PC-9 (cell line): Measurements from ENCODE around the gene MYPN. TPM values are rescaled to one million over a fixed set of nuclear protein-coding genes. Genes with fewer than 3 reads are reported as not detected.
A peak's percentile ranks its signal among the peaks of the same experiment; 100 is the strongest.

Experiments
- BruUV-seq: library from RNA; stranded (reverse); fragments of 400-500 nt; replicated peaks from 2 replicates; lab custom pipeline; 2021; lab: Mats Ljungman, UMichigan
- CTCF ChIA-PET: fragments of 300-600 bp; sonication (Branson Sonifier 250); formaldehyde crosslinking; loops from one replicate; lab custom pipeline; 2022; ENCODE audit warnings: antibody characterized with exemption; lab: Charles Lee
- POLR2A ChIA-PET: fragments of 300-600 bp; sonication (Branson Sonifier 250); formaldehyde crosslinking; loops from one replicate; lab custom pipeline; 2022; ENCODE audit warnings: antibody characterized with exemption; ENCODE audit not compliant: unreplicated experiment; lab: Charles Lee
- DNase-seq, 2 experiments: peaks; one replicate each; pipeline versions ENCODE4 v3.0.0 to v3.0.0-alpha.2; 2015 to 2022; ENCODE audit warnings: mixed read lengths in 1 of 2
- H2AFZ ChIP-seq: fragments of 200-600 bp; sonication (generic); 2 replicates; pipeline ENCODE4 v1.8.1; 2017; ENCODE audit warnings: antibody characterized with exemption
- H3F3A ChIP-seq: fragments of 200-600 bp; sonication (generic); 2 replicates; pipeline ENCODE4 v1.8.1; 2017; ENCODE audit warnings: antibody characterized with exemption, mild to moderate bottlenecking, low read depth; ENCODE audit not compliant: insufficient read depth
- H3K27ac ChIP-seq: fragments of 200-600 bp; sonication (generic); 2 replicates; pipeline ENCODE4 v1.6.1; 2016; ENCODE audit warnings: mixed run types
- H3K27me3 ChIP-seq: fragments of 200-600 bp; sonication (generic); 2 replicates; pipeline ENCODE4 v1.6.1; 2016; ENCODE audit warnings: low read depth, mixed run types; ENCODE audit not compliant: insufficient read depth
- H3K36me3 ChIP-seq: fragments of 200-600 bp; sonication (generic); 2 replicates; pipeline ENCODE4 v1.6.1; 2016; ENCODE audit warnings: low read depth, mixed run types
- H3K4me1 ChIP-seq: fragments of 200-600 bp; sonication (generic); replicated peaks from 2 replicates; pipeline ENCODE4 v1.6.1; 2016; ENCODE audit warnings: mixed run types; ENCODE audit not compliant: insufficient read depth
- H3K4me2 ChIP-seq: fragments of 200-600 bp; sonication (generic); 2 replicates; pipeline ENCODE4 v1.6.1; 2017; ENCODE audit warnings: mixed run types
- H3K4me3 ChIP-seq: fragments of 200-600 bp; sonication (generic); 2 replicates; pipeline ENCODE4 v1.6.1; 2016; ENCODE audit warnings: mixed run types
- H3K79me2 ChIP-seq: fragments of 200-600 bp; sonication (generic); 2 replicates; pipeline ENCODE4 v1.6.1; 2017; ENCODE audit warnings: low read depth, mixed run types
- H3K9me2 ChIP-seq: fragments of 200-600 bp; sonication (generic); 2 replicates; pipeline ENCODE4 v1.8.1; 2017; ENCODE audit warnings: mild to moderate bottlenecking; ENCODE audit not compliant: insufficient read depth
- H3K9me3 ChIP-seq: fragments of 200-600 bp; sonication (generic); 2 replicates; pipeline ENCODE4 v1.8.1; 2016; ENCODE audit warnings: low read depth; ENCODE audit not compliant: insufficient read depth
- H4K20me1 ChIP-seq: fragments of 200-600 bp; sonication (generic); 2 replicates; pipeline ENCODE4 v1.8.1; 2017; ENCODE audit not compliant: insufficient read depth
- CTCF ChIP-seq: fragments of 200-600 bp; sonication (generic); conservative IDR thresholded peaks from 2 replicates; pipeline ENCODE4 v1.6.1; 2017; ENCODE audit warnings: mixed run types, antibody characterized with exemption, mild to moderate bottlenecking, moderate library complexity
- EZH2 ChIP-seq: fragments of 200-600 bp; sonication (generic); IDR thresholded peaks from 2 replicates; pipeline ENCODE4 v1.8.0; 2017; ENCODE audit warnings: antibody characterized with exemption, low read depth
- intact Hi-C: fragments of 100-400 bp; cut with micrococcal nuclease; formaldehyde crosslinking; loops from one replicate; pipeline ENCODE4 v1.10.0; 2022; ENCODE audit not compliant: unreplicated experiment
- total RNA-seq: library from RNA; stranded (reverse); gene quantifications from 2 replicates; pipeline ENCODE4 v1.2.3, GENCODE V29; 2021

MYPN gene
- total RNA-seq, 1 experiment from 2014 or later, result 3.9 TPM

DNA sequence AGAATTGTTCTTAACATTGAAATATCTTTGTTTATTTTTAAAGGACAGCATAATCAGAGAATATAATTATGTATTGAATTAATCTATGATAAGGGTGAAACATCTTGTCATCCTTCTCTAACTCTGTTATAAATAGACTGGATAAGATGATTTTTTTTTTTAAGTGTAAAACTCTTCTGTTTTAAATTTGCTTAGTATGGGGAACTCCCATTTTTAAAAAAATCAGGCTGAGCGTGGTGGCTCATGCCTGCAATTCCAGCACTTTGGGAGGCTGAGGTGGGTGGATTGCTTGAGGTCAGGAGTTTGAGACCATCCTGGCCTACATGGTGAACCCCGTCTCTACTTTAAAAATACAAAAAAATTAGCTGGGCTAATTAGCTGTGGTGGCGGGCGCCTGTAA lies 24.8 kb upstream of the MYPN start:
- peak overlapping the region; percentile 17; the same call in 1 of the 2 replicates for H3K4me2 ChIP-seq
- no peak overlapping the region for H3K4me3 ChIP-seq
- H3K9me2 ChIP-seq, result no peaks in the 10 kb centered on the region
- BruUV-seq, result no TSS peak
- TF ChIP-seq CTCF, result no peak
- TF ChIP-seq EZH2, result no peak
- H3K9me3 ChIP-seq, result no peaks in the 10 kb centered on the region
- no peaks in the 10 kb centered on the region for H3K27me3 ChIP-seq
- H2AFZ ChIP-seq, result peak overlapping the region; percentile 54; the same call in 1 of the 2 replicates
- peaks cover 40% of the 10 kb centered on the region for H3F3A ChIP-seq
- ChIA-PET CTCF (interaction anchor here (0.6 to 1.6 kb wide), 7 partner anchors 13 to 667 kb away, joined by 3 to 6 read pairs (median 4); no protein-coding TSS in a partner anchor), POLR2A (interaction anchor here (0.6 to 0.7 kb wide), 3 partner anchors 11 to 125 kb away, joined by 3 to 20 read pairs (median 5); no protein-coding TSS in a partner anchor)
- H3K27ac ChIP-seq, result peak overlapping the region; percentile 40
- peaks cover 61% of the 10 kb centered on the region for H3K4me1 ChIP-seq
- intact Hi-C loops, result no loop called here
- H3K79me2 ChIP-seq, result peaks cover 17% of the 10 kb centered on the region
- H3K36me3 ChIP-seq, result no peaks in the 10 kb centered on the region
- DNase-seq, result no peak
- no peaks in the 10 kb centered on the region for H4K20me1 ChIP-seq

DNA sequence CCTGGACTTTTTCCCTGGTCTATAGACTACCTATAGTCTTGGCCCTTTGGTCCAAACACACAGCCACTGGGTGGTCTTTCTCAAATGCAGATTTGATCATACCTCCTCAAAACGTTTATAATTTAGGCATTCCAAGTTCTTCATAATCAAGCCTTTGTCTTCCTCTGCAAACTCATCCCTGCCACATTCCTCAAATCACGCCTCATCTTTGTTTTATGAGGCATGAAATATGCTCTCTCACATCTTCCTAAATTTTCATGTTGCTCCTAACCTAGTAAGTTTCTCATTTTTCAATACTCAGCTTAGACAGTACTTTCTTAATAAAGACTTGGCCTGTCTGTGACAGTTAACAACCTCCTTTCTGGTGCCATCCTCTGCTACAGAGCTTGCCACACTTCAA lies 23.3 kb upstream of the MYPN start:
- POLR2A ChIA-PET, result interaction anchor here (0.7 to 0.9 kb wide), 2 partner anchors 11 to 69 kb away, joined by 3 to 8 read pairs; no protein-coding TSS in a partner anchor
- H3K27ac ChIP-seq, result peak overlapping the region; percentile 95
- peaks cover 42% of the 10 kb centered on the region for H3F3A ChIP-seq
- H4K20me1 ChIP-seq, result no peaks in the 10 kb centered on the region
- no peaks in the 10 kb centered on the region for H3K27me3 ChIP-seq
- no peaks in the 10 kb centered on the region for H3K9me2 ChIP-seq
- intact Hi-C loops, result no loop called here
- H3K4me3 ChIP-seq, result no peak overlapping the region
- H3K9me3 ChIP-seq, result no peaks in the 10 kb centered on the region
- CTCF ChIA-PET, result interaction anchor here (0.5 kb wide), 1 partner anchor 195 kb away, joined by 10 read pairs; no protein-coding TSS in a partner anchor
- TF ChIP-seq EZH2 (no peak), CTCF (no peak)
- peaks cover 33% of the 10 kb centered on the region for H3K79me2 ChIP-seq
- no peaks in the 10 kb centered on the region for H3K36me3 ChIP-seq
- no TSS peak for BruUV-seq
- DNase-seq, result peak in 1 of 2 experiments; percentile 72
- H3K4me1 ChIP-seq, result peaks cover 75% of the 10 kb centered on the region
- no peak overlapping the region for H2AFZ ChIP-seq
- peak overlapping the region; percentile 91 for H3K4me2 ChIP-seq

GRCh38 chr10:68086910-68087684 lies 22.2 kb upstream of the MYPN start:
- ChIA-PET POLR2A (interaction anchor here (0.6 to 0.9 kb wide), 5 partner anchors 10 to 204 kb away, joined by 3 to 7 read pairs (median 4); no protein-coding TSS in a partner anchor), CTCF (interaction anchor here (1.2 kb wide), 1 partner anchor 10 kb away, joined by 3 read pairs; no protein-coding TSS in a partner anchor)
- no peaks in the 10 kb centered on the region for H3K9me2 ChIP-seq
- H3K4me2 ChIP-seq, result peak overlapping the region; percentile 91
- H3F3A ChIP-seq, result peaks cover 43% of the 10 kb centered on the region
- no peaks in the 10 kb centered on the region for H3K36me3 ChIP-seq
- no peak for TF ChIP-seq CTCF
- TF ChIP-seq EZH2, result no peak
- H3K9me3 ChIP-seq, result no peaks in the 10 kb centered on the region
- H3K4me3 ChIP-seq, result peak overlapping the region; percentile 73
- no TSS peak for BruUV-seq
- peak overlapping the region; percentile 95 for H3K27ac ChIP-seq
- peaks cover 43% of the 10 kb centered on the region for H3K79me2 ChIP-seq
- peak overlapping the region; percentile 4; the same call in 1 of the 2 replicates for H2AFZ ChIP-seq
- peaks cover 82% of the 10 kb centered on the region for H3K4me1 ChIP-seq
- no peaks in the 10 kb centered on the region for H4K20me1 ChIP-seq
- DNase-seq, result peak in 1 of 2 experiments; percentile 93
- intact Hi-C loops, result loop anchor here (1.0 kb wide), 1 partner anchor 66 kb away; no protein-coding TSS in a partner anchor
- H3K27me3 ChIP-seq, result no peaks in the 10 kb centered on the region
